Measurements from ENCODE around the gene CA5A. TPM values are rescaled to one million over a fixed set of nuclear protein-coding genes. Genes with fewer than 3 reads are reported as not detected.

The CA5A gene
- total RNA-seq, 1 experiment from 2014 or later = not detected

DNA sequence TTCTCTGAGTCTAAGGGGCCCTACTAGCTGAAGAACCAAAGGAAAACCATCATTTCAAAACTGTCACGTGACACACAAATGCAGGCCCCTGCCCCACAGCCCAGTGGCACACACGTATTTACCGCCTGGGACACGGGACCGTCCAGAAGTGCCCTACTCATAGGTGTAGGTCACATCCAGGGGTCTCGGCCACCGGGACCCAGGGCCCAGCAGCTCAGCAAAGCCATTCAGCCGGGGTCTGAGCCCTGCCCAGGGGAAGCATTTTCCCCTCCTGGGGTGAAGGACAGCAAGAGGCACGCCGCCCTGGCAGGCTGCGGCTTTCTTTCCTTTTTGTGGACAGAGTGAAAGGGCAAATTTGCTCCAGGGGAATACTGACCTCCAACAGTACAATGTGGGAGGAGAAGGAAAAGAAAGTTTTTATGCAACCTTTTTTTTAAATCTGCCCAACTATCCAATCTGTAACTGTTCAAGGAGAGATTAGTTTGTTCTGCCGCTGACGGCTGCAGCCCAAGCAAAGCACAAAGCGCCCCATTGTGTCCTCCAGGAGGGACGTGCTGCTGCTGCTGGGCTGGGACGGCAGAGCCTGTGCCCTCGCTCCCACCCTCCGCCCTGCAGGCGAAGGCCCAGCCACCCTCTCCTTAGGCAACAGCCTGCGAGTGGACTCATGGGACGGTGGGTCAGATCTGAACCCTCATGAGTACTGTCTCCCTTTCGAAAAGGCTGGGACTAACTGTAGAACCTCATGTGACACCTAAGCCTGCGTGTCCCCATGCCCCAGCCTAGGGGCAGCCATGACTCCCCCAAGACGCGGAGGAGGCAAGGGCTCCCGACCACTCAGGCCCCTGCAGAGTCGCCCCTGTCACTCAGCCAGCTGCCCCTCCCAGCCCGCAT lies 88.3 kb downstream of the CA5A start:
- Mint-ChIP-seq H3K9me3 (ENCODE audit: low read depth, unreplicated experiment) (no peaks in the 10 kb centered on the region), H3K27me3 (ENCODE audit: unreplicated experiment) (no peaks in the 10 kb centered on the region), H3K36me3 (ENCODE audit: insufficient read depth, unreplicated experiment) (peaks cover 99% of the 10 kb centered on the region), H3K4me1 (ENCODE audit: low read depth, unreplicated experiment) (peaks cover 31% of the 10 kb centered on the region), H3K4me3 (ENCODE audit: low read depth, unreplicated experiment) (no peak overlapping the region), H3K27ac (ENCODE audit: unreplicated experiment) (peak overlapping the region; percentile 70)
- CTCF ChIA-PET = interaction anchor here (1.0 to 2.4 kb wide), 2 partner anchors 69 kb away, joined by 3 to 9 read pairs; no protein-coding TSS in a partner anchor
- BruUV-seq (replicated peaks) = no TSS peak
- intact Hi-C loops (cut with micrococcal nuclease; ENCODE audit: unreplicated experiment) = no loop called here
- no peak for DNase-seq
- no peak for TF ChIP-seq CTCF (IDR thresholded peaks at IDR 0.05; ENCODE audit: unreplicated experiment)

DNA sequence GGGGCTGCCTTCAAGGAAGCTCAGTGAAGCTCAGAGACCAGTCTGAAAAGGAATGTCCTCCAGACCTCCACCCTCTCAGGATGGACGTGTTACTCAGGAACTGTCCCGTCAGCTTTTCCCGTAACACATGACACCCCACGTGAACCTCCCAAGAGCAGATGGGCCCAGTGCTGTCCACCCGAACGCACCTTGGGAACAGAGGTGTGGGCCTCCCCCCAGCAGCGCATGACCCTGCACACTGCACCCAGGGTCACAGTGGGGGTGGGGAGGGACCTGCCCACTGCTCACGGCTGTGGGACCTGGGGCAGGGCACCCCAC lies 88.9 kb downstream of the CA5A start:
- H3K9me3 Mint-ChIP-seq (ENCODE audit: low read depth, unreplicated experiment) = no peaks in the 10 kb centered on the region
- DNase-seq = no peak
- H3K27ac Mint-ChIP-seq (ENCODE audit: unreplicated experiment) = no peak overlapping the region
- intact Hi-C loops (cut with micrococcal nuclease; ENCODE audit: unreplicated experiment) = no loop called here
- BruUV-seq (replicated peaks) = no TSS peak
- H3K4me3 Mint-ChIP-seq (ENCODE audit: low read depth, unreplicated experiment) = no peak overlapping the region
- TF ChIP-seq CTCF (IDR thresholded peaks at IDR 0.05; ENCODE audit: unreplicated experiment) = no peak
- H3K36me3 Mint-ChIP-seq (ENCODE audit: insufficient read depth, unreplicated experiment) = peaks cover 99% of the 10 kb centered on the region
- H3K27me3 Mint-ChIP-seq (ENCODE audit: unreplicated experiment) = no peaks in the 10 kb centered on the region
- H3K4me1 Mint-ChIP-seq (ENCODE audit: low read depth, unreplicated experiment) = peaks cover 25% of the 10 kb centered on the region
- CTCF ChIA-PET = interaction anchor here (1.0 kb wide), 2 partner anchors 20 to 68 kb away, joined by 3 to 4 read pairs; no protein-coding TSS in a partner anchor

DNA sequence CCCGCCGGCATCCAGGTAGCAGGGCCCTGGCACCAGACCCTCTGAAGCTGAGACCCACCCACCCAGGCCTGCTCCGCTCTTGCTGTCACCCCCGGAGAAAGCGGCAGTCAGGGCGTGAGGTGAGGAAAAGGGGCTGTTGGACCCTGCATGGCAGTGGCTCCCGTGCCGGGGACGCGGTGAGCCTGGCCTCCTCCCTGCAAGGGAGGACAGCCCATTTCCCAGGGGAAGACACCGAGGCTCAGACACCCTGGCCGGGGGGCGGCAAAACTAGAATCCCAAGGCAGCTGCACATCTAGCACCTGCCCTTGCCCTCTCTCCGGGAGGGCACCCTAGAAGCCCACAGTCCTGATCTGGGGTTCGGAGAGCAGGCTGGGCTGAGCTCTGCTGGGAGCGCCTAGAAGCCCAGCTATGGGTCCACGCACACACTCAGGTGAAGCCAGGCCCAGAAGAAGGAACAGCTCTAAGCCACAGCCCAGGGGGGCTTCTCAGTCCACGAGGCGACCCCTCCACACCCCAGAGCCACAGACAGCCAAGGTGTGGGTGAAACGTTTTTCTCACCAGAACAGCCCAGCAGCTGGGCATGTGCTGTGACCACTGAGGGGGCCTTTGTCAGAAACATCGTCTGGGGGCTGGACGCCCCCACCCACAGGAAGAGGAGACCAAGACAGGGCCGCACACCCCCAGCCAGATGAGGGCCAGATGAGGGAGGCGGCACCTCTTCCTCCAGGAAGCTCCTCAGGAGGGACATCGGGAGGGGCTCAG lies 89.4 kb downstream of the CA5A start:
- no peak overlapping the region for H3K4me3 Mint-ChIP-seq (ENCODE audit: low read depth, unreplicated experiment)
- no peaks in the 10 kb centered on the region for H3K9me3 Mint-ChIP-seq (ENCODE audit: low read depth, unreplicated experiment)
- H3K27ac Mint-ChIP-seq (ENCODE audit: unreplicated experiment) = no peak overlapping the region
- peaks cover 23% of the 10 kb centered on the region for H3K4me1 Mint-ChIP-seq (ENCODE audit: low read depth, unreplicated experiment)
- H3K36me3 Mint-ChIP-seq (ENCODE audit: insufficient read depth, unreplicated experiment) = peaks cover 99% of the 10 kb centered on the region
- BruUV-seq (replicated peaks) = no TSS peak
- H3K27me3 Mint-ChIP-seq (ENCODE audit: unreplicated experiment) = no peaks in the 10 kb centered on the region
- TF ChIP-seq CTCF (IDR thresholded peaks at IDR 0.05; ENCODE audit: unreplicated experiment) = no peak
- no peak for DNase-seq
- CTCF ChIA-PET = interaction anchor here (1.0 kb wide), 2 partner anchors 19 to 68 kb away, joined by 3 to 4 read pairs; no protein-coding TSS in a partner anchor
- intact Hi-C loops (cut with micrococcal nuclease; ENCODE audit: unreplicated experiment) = no loop called here

DNA sequence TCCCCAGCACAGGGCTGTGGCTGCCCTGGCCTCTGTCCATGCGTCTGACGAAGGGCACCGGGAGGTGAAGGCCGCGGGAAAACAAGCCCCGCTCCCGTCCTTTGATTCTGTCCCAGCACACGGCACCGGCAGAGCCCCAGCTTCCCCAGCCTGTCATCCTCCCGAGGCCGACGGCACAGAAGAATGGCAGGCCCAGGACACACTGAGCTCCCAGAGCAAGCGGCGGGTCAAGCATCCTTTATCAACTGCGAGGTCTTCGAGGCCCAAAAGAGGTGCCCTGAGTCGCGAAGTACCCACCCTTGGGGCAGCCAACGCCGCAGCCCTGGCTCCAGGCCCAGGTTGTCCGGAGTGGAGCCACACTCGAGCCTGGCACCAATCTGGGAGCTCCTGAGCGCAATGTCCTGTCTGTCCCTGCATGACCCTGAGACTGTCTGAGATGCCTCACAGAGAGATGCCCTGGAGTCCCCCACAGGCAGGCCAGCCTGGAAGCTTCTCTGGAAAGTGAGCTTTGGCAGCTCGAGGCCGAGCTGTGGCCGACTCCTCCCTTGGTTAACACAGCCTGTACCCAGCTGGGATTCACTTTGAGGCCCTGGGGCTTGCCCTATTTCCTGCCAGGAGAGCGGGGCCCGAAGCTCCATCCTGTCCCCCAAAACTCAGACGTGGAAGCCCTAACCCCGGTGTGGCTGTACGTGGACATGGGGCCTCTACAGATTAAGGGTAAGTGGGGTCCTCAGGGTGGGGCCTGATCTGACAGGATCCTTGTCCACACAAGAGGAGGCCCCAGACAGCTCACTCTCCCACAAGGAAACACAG lies 90.3 kb downstream of the CA5A start:
- no peak for TF ChIP-seq CTCF (IDR thresholded peaks at IDR 0.05; ENCODE audit: unreplicated experiment)
- Mint-ChIP-seq H3K9me3 (ENCODE audit: low read depth, unreplicated experiment) (no peaks in the 10 kb centered on the region), H3K4me1 (ENCODE audit: low read depth, unreplicated experiment) (peaks cover 20% of the 10 kb centered on the region), H3K27me3 (ENCODE audit: unreplicated experiment) (no peaks in the 10 kb centered on the region), H3K36me3 (ENCODE audit: insufficient read depth, unreplicated experiment) (peaks cover 99% of the 10 kb centered on the region), H3K4me3 (ENCODE audit: low read depth, unreplicated experiment) (no peak overlapping the region), H3K27ac (ENCODE audit: unreplicated experiment) (no peak overlapping the region)
- intact Hi-C loops (cut with micrococcal nuclease; ENCODE audit: unreplicated experiment) = no loop called here
- CTCF ChIA-PET = interaction anchor here (1.0 to 1.1 kb wide), 2 partner anchors 25 to 67 kb away, joined by 3 to 4 read pairs; no protein-coding TSS in a partner anchor
- no TSS peak for BruUV-seq (replicated peaks)
- DNase-seq = no peak
